OCI-LY7 (cell line): ENCODE data around the gene PDSS1.

Experiments
- CTCF ChIP-seq: fragments of 200-600 bp; sonication (generic); conservative IDR thresholded peaks from 2 replicates; pipeline ENCODE4 v1.5.1; 2014; ENCODE audit warnings: mild to moderate bottlenecking, antibody characterized with exemption, low read length, moderate library complexity, mixed read lengths
- EZH2phosphoT487 ChIP-seq: fragments of 200-600 bp; sonication (generic); IDR thresholded peaks from 2 replicates; pipeline ENCODE4 v1.6.1; 2018; ENCODE audit warnings: low read depth, borderline replicate concordance, mild to moderate bottlenecking, mixed run types, antibody characterized with exemption, low read length, moderate library complexity, mixed read lengths

DNA sequence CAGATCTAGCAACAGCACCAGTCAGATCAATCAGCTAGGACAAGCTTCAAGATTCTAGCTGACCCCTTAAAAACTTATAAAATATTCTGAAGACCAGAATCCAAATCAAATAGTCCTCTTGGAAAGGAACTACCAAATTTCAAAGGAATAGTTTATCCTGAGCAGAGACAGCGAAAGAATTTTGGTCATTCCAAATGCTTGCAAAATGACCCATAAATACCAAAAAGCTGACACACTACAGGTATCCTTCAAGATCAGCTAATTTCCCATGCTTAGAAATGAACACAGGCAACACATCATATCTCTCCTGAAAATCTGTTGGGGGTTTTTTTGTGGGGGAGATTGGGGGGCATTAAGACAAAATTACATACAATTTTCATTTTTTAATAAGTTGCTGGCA, 78.8 kb downstream of the PDSS1 start:
- no peak for TF ChIP-seq CTCF
- no peak for TF ChIP-seq EZH2phosphoT487
